Keratinocyte (primary cell): Measurements from ENCODE around the gene TUT1. TPM values are rescaled to one million over a fixed set of nuclear protein-coding genes. Genes with fewer than 3 reads are reported as not detected.

Experiments used
- DNase-seq: peaks from one replicate; pipeline ENCODE4 v3.0.0-alpha.2; 2011; ENCODE audit warnings: low read depth, missing footprints, low spot score
- FAIRE-seq: peaks from 2 replicates; lab custom pipeline; 2011; peaks lifted over from hg19 to GRCh38; lab: Jason Lieb, UNC
- H2AFZ ChIP-seq: 2 replicates; pipeline ENCODE4 v1.6.0; 2012; ENCODE audit warnings: low read length, control low read depth, inconsistent platforms; ENCODE audit not compliant: control insufficient read depth
- H3K27ac ChIP-seq: 2 replicates; pipeline ENCODE4 v1.5.1; 2011; ENCODE audit warnings: low read length; ENCODE audit not compliant: control insufficient read depth, insufficient read depth
- H3K27me3 ChIP-seq: 3 replicates; pipeline ENCODE4 v1.6.0; 2011; ENCODE audit warnings: low read length; ENCODE audit not compliant: control insufficient read depth, insufficient read depth; ENCODE audit errors: extremely low read depth
- H3K36me3 ChIP-seq, 2 experiments: 2 replicates in 1 of 2; 3 replicates in 1 of 2; pipeline ENCODE4 v1.5.1; 2011; ENCODE audit warnings: low read length in 2 of 2, mild to moderate bottlenecking in 1 of 2; ENCODE audit not compliant: control insufficient read depth in 2 of 2, insufficient read depth in 2 of 2; ENCODE audit errors: extremely low read depth in 1 of 2
- H3K4me1 ChIP-seq: 3 replicates; pipeline ENCODE4 v1.5.1; 2011; ENCODE audit warnings: low read length; ENCODE audit not compliant: control insufficient read depth, insufficient read depth; ENCODE audit errors: extremely low read depth
- H3K4me2 ChIP-seq: 3 replicates; pipeline ENCODE4 v1.6.0; 2011; ENCODE audit warnings: low read depth, low read length; ENCODE audit not compliant: control insufficient read depth, insufficient read depth; ENCODE audit errors: extremely low read depth
- H3K4me3 ChIP-seq, 3 experiments: fragments of 200-600 bp in 1 of 3; sonication (generic) in 1 of 3; 2 replicates in 2 of 3; 3 replicates in 1 of 3; pipeline ENCODE4 v1.5.1; 2011 to 2016; ENCODE audit warnings: low read length in 3 of 3, mild to moderate bottlenecking in 3 of 3, control low read depth in 2 of 3, inconsistent platforms in 1 of 3, low read depth in 1 of 3, mixed read lengths in 1 of 3, mixed run types in 1 of 3, moderate library complexity in 1 of 3; ENCODE audit not compliant: control insufficient read depth in 2 of 3, insufficient read depth in 2 of 3; ENCODE audit errors: extremely low read depth in 1 of 3
- H3K79me2 ChIP-seq: 2 replicates; pipeline ENCODE4 v1.6.0; 2012; ENCODE audit warnings: low read length; ENCODE audit not compliant: control insufficient read depth, insufficient read depth
- H3K9ac ChIP-seq: 3 replicates; pipeline ENCODE4 v1.6.0; 2011; ENCODE audit warnings: low read length; ENCODE audit not compliant: control insufficient read depth, insufficient read depth; ENCODE audit errors: extremely low read depth
- H3K9me1 ChIP-seq: 3 replicates; pipeline ENCODE4 v1.6.0; 2011; ENCODE audit warnings: low read length; ENCODE audit not compliant: control insufficient read depth, insufficient read depth; ENCODE audit errors: extremely low read depth
- H3K9me3 ChIP-seq: 2 replicates; pipeline ENCODE4 v1.5.1; 2012; ENCODE audit warnings: low read depth, low read length; ENCODE audit not compliant: control insufficient read depth
- H4K20me1 ChIP-seq: 3 replicates; pipeline ENCODE4 v1.6.0; 2011; ENCODE audit warnings: low read length; ENCODE audit not compliant: control insufficient read depth, insufficient read depth; ENCODE audit errors: extremely low read depth
- CTCF ChIP-seq, 3 experiments: IDR thresholded peaks in 1 of 3; conservative IDR thresholded peaks in 1 of 3; optimal IDR thresholded peaks in 1 of 3; 2 replicates in 2 of 3; 3 replicates in 1 of 3; pipeline versions ENCODE3 to v1.5.1; 2011; ENCODE audit warnings: low read length in 3 of 3, mild to moderate bottlenecking in 3 of 3, moderate library complexity in 2 of 3, control low read depth in 1 of 3, inconsistent platforms in 1 of 3; ENCODE audit not compliant: insufficient read depth in 2 of 3; ENCODE audit errors: extremely low read depth in 1 of 3
- EZH2 ChIP-seq: IDR thresholded peaks from one replicate; pipeline ENCODE4 v1.6.1; 2012; ENCODE audit warnings: inconsistent platforms, mild to moderate bottlenecking, low read length, moderate library complexity
- dilution Hi-C: fragments of 300-500 bp; cut with MboI; formaldehyde crosslinking; loops from one replicate; pipeline ENCODE4 v1.7.0; 2020; ENCODE audit warnings: low sequenced_read_pairs; ENCODE audit not compliant: extremely low pct_ligation_motif_present
- polyA plus RNA-seq, 5 experiments: library from polyadenylated mRNA; depleted of rRNA in 3 of 5; stranded (reverse) in 3 of 5; stranded (forward) in 1 of 5; unstranded in 1 of 5; fragments of >200 nt; gene quantifications; 1 replicate in 1 of 5; 2 replicates in 3 of 5; 3 replicates in 1 of 5; pipeline versions ENCODE4 v1.2.1 to v1.2.3, GENCODE V29; 2011 to 2012; ENCODE audit warnings: missing spikeins in 2 of 5, low read depth in 1 of 5, low replicate concordance in 1 of 5

TUT1 gene
- polyA plus RNA-seq, 1 donor (not counting 4 experiments of a cell fraction or from before 2014, with no cell fraction given): 10.5 TPM

- Histone ChIP-seq H2AFZ (peak overlapping the region; percentile 41), H3K36me3 (peaks cover 40 to 42% of the 10 kb centered on the region in 2 experiments), H3K4me3 (peak overlapping the region; percentile 77 to 99 (median 86)), H3K27me3 (no peaks in the 10 kb centered on the region), H3K4me2 (peak overlapping the region; percentile 99), H3K9me1 (no peaks in the 10 kb centered on the region), H3K9me3 (no peaks in the 10 kb centered on the region), H3K4me1 (peaks cover 14% of the 10 kb centered on the region), H3K79me2 (peaks cover 48% of the 10 kb centered on the region), H4K20me1 (no peaks in the 10 kb centered on the region), H3K9ac (peak overlapping the region; percentile 95), H3K27ac (peak overlapping the region; percentile 95)
- TF ChIP-seq EZH2: no peak
- no peak for TF ChIP-seq CTCF (optimal IDR thresholded peaks at IDR 0.05 in 1 of 3, IDR thresholded peaks at IDR 0.05 in 1 of 3, conservative IDR thresholded peaks at IDR 0.05 in 1 of 3; ENCODE audit: extremely low read depth in 1 of 3, insufficient read depth in 2 of 3, low read length in 3 of 3)
- DNase-seq (peak; percentile 92), FAIRE-seq (peak; percentile 87)
- dilution Hi-C loops: no loop called here
These were observed 8.6 kb upstream of the TUT1 start for GRCh38 chr11:62599901-62600300.

- Histone ChIP-seq H3K36me3 (peaks cover 43 to 47% of the 10 kb centered on the region in 2 experiments), H3K27ac (peak overlapping the region; percentile 95), H3K4me2 (peak overlapping the region; percentile 99), H3K9me3 (no peaks in the 10 kb centered on the region), H3K9me1 (no peaks in the 10 kb centered on the region), H3K4me1 (peaks cover 14% of the 10 kb centered on the region), H3K4me3 (peak overlapping the region; percentile 77 to 99 (median 86)), H3K79me2 (peaks cover 48% of the 10 kb centered on the region), H2AFZ (no peak overlapping the region), H3K27me3 (no peaks in the 10 kb centered on the region), H3K9ac (peak overlapping the region; percentile 95), H4K20me1 (no peaks in the 10 kb centered on the region)
- FAIRE-seq (peak; percentile 62), DNase-seq (peak; percentile 99)
- TF ChIP-seq EZH2: no peak
- TF ChIP-seq CTCF (optimal IDR thresholded peaks at IDR 0.05 in 1 of 3, IDR thresholded peaks at IDR 0.05 in 1 of 3, conservative IDR thresholded peaks at IDR 0.05 in 1 of 3; ENCODE audit: extremely low read depth in 1 of 3, insufficient read depth in 2 of 3, low read length in 3 of 3): no peak
- dilution Hi-C loops: no loop called here
These were observed 7.9 kb upstream of the TUT1 start for GRCh38 chr11:62599069-62599696.
